Parathyroid adenoma (tissue), 2 donors: ENCODE measurements around the gene MCRIP2.

Experiments
- H2AFZ ChIP-seq: fragments of 300-600 bp; sonication (generic); one replicate; pipeline ENCODE4 v1.7.0; 2017; ENCODE audit warnings: antibody characterized with exemption, mild to moderate bottlenecking
- H3K27ac ChIP-seq: fragments of 300-600 bp; sonication (generic); one replicate; pipeline ENCODE4 v1.7.0; 2017
- H3K27me3 ChIP-seq: fragments of 300-600 bp; sonication (generic); one replicate; pipeline ENCODE4 v1.7.0; 2017; ENCODE audit warnings: low read length; ENCODE audit not compliant: control insufficient read depth, insufficient read depth
- H3K36me3 ChIP-seq: fragments of 300-600 bp; sonication (generic); one replicate; pipeline ENCODE4 v1.7.0; 2017; ENCODE audit warnings: low read length; ENCODE audit not compliant: control insufficient read depth, insufficient read depth
- H3K4me1 ChIP-seq: fragments of 300-600 bp; sonication (generic); one replicate; pipeline ENCODE4 v1.7.0; 2017; ENCODE audit warnings: control low read depth
- H3K4me2 ChIP-seq: fragments of 300-600 bp; sonication (generic); one replicate; pipeline ENCODE4 v1.7.0; 2017; ENCODE audit warnings: low read length
- H3K4me3 ChIP-seq: fragments of 300-600 bp; sonication (generic); one replicate; pipeline ENCODE4 v1.7.0; 2017; ENCODE audit warnings: low read depth, low read length
- H3K79me2 ChIP-seq: fragments of 300-600 bp; sonication (generic); one replicate; pipeline ENCODE4 v1.7.0; 2017; ENCODE audit warnings: control low read depth
- H3K9ac ChIP-seq: fragments of 300-600 bp; sonication (generic); one replicate; pipeline ENCODE4 v1.7.0; 2017; ENCODE audit warnings: mild to moderate bottlenecking
- H3K9me3 ChIP-seq: fragments of 300-600 bp; sonication (generic); one replicate; pipeline ENCODE4 v1.7.0; 2017; ENCODE audit warnings: low read length; ENCODE audit not compliant: control insufficient read depth
- CTCF ChIP-seq: fragments of 300-600 bp; sonication (generic); IDR thresholded peaks from one replicate; pipeline ENCODE4 v1.7.0; 2017; ENCODE audit warnings: antibody characterized with exemption, mild to moderate bottlenecking
- donor health status: primary hyperparathyroidism.

Gene MCRIP2

GRCh38 chr16:641326-642188 is at the start of gene MCRIP2:
Gene MCRIP2, plus strand, starts transcription at chr16:641828. Its CDS starts 164 bp downstream, at chr16:641992.
- TF ChIP-seq CTCF = no peak
- H3K4me2 ChIP-seq = peak within 1 kb of the TSS; percentile 98
- no peaks in the 10 kb centered on the region for H3K36me3 ChIP-seq
- peaks cover 1% of the 10 kb centered on the region for H3K27me3 ChIP-seq
- peak within 1 kb of the TSS; percentile 80 for H3K9ac ChIP-seq
- peak within 1 kb of the TSS; percentile 83 for H3K4me3 ChIP-seq
- peaks cover 32% of the 10 kb centered on the region for H3K79me2 ChIP-seq
- peaks cover 25% of the 10 kb centered on the region for H3K4me1 ChIP-seq
- no peaks in the 10 kb centered on the region for H3K9me3 ChIP-seq
- H2AFZ ChIP-seq = peak within 1 kb of the TSS; percentile 88
- peak within 1 kb of the TSS; percentile 85 for H3K27ac ChIP-seq

GRCh38 chr16:591892-592517 is 49.6 kb upstream of the MCRIP2 start:
- peak overlapping the region; percentile 58 for H3K4me2 ChIP-seq
- H2AFZ ChIP-seq = no peak overlapping the region
- peaks cover 30% of the 10 kb centered on the region for H3K79me2 ChIP-seq
- no peaks in the 10 kb centered on the region for H3K27me3 ChIP-seq
- peaks cover 20% of the 10 kb centered on the region for H3K4me1 ChIP-seq
- H3K36me3 ChIP-seq = no peaks in the 10 kb centered on the region
- H3K9ac ChIP-seq = no peak overlapping the region
- no peak overlapping the region for H3K27ac ChIP-seq
- TF ChIP-seq CTCF = no peak
- H3K4me3 ChIP-seq = peak overlapping the region; percentile 7
- no peaks in the 10 kb centered on the region for H3K9me3 ChIP-seq

- H3K27ac ChIP-seq = peak overlapping the region; percentile 59
- H3K9ac ChIP-seq = no peak overlapping the region
- peak overlapping the region; percentile 58 for H3K4me2 ChIP-seq
- no peaks in the 10 kb centered on the region for H3K27me3 ChIP-seq
- H3K4me1 ChIP-seq = peaks cover 20% of the 10 kb centered on the region
- H2AFZ ChIP-seq = peak overlapping the region; percentile 22
- TF ChIP-seq CTCF = no peak
- no peaks in the 10 kb centered on the region for H3K9me3 ChIP-seq
- H3K79me2 ChIP-seq = peaks cover 33% of the 10 kb centered on the region
- H3K36me3 ChIP-seq = no peaks in the 10 kb centered on the region
- peak overlapping the region; percentile 27 for H3K4me3 ChIP-seq
Measured at GRCh38 chr16:592518-593306, 48.9 kb upstream of the MCRIP2 start.

GRCh38 chr16:593406-593805 is 48.2 kb upstream of the MCRIP2 start:
- Histone ChIP-seq H3K4me3 (no peak overlapping the region), H3K36me3 (no peaks in the 10 kb centered on the region), H3K4me2 (peak overlapping the region; percentile 58), H3K79me2 (peaks cover 35% of the 10 kb centered on the region), H3K9me3 (no peaks in the 10 kb centered on the region), H3K9ac (no peak overlapping the region), H3K4me1 (peaks cover 17% of the 10 kb centered on the region), H3K27ac (peak overlapping the region; percentile 59), H2AFZ (peak overlapping the region; percentile 22), H3K27me3 (no peaks in the 10 kb centered on the region)
- TF ChIP-seq CTCF = no peak
